Sciatic nerve (tissue), 2 donors: ENCODE results near the gene IPPK. TPM values are rescaled to one million over a fixed set of nuclear protein-coding genes. Genes with fewer than 3 reads are reported as not detected.
A peak's percentile ranks its signal among the peaks of the same experiment; 100 is the strongest.

Source experiments
- ATAC-seq: fragments of 200-7000 bp; cut with Tn5 transposase; one replicate; pipeline ENCODE4 v1.9.1; 2020; ENCODE audit warnings: mild to moderate bottlenecking, moderate library complexity
- DNase-seq: peaks from one replicate; pipeline ENCODE4 v3.0.0-alpha.2; 2020; ENCODE audit warnings: low spot score
- intact Hi-C: fragments of 100-400 bp; cut with DNase I; formaldehyde crosslinking; loops from one replicate; pipeline ENCODE4 v1.14.2; 2022
- total RNA-seq: library from RNA; stranded (reverse); fragmentation: NEBNext Ultra II Directional; extraction: Animal tissue kit (Norgen Biotek cat#: 25700); gene quantifications from one replicate; pipeline ENCODE4 v1.2.1, GENCODE V29; 2021
- donor health status: DM: no; HTN: no; CAD: no.
- donor health status: DM: no; HTN: no; CAD: no.

The IPPK gene, protein sequence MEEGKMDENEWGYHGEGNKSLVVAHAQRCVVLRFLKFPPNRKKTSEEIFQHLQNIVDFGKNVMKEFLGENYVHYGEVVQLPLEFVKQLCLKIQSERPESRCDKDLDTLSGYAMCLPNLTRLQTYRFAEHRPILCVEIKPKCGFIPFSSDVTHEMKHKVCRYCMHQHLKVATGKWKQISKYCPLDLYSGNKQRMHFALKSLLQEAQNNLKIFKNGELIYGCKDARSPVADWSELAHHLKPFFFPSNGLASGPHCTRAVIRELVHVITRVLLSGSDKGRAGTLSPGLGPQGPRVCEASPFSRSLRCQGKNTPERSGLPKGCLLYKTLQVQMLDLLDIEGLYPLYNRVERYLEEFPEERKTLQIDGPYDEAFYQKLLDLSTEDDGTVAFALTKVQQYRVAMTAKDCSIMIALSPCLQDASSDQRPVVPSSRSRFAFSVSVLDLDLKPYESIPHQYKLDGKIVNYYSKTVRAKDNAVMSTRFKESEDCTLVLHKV
- 10.7 TPM for total RNA-seq

DNA sequence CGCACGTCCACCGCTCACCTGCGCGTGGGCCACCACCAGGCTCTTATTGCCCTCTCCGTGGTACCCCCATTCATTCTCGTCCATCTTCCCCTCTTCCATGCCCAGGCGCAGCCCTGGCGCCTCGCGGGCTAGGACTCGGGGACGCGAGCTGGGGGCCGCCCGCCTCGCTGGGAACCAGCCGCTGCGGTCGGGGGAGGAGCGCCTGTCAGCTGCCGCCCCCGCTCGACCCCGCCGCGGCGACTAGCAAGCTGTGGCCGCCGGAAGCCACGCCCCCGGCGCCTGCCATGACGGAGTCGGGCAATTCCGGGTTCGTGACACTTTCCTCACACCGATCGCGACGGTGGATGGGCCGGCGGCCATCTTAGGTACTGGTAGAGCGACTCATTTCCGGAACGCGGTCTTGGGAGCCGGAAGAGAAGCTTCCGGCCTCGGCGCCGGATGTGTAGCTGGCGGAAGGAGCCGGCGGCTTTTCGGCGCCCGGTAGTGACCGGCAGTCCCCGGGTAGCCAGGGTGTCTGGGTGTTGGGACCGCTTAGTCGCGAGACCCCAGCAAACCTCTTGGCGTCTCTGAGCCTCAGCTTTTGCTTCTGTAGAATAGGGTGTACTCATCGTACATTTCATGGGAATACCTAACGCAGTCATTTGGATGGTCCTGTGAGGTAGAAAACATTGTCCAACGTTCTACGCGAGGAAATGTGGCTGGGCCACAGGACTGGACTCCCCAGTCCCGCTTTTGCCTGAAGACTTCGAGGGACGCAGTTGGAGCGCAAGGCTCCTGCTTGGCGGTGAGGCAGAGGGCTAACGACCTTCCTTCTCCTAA is at the start of gene IPPK:
IPPK (minus strand) TSS at position 242 of the 819 bp plus-strand sequence; CDS start at position 99, 143 bp downstream.
- ATAC-seq, result peak; percentile 99
- intact Hi-C loops, result no loop called here
- peak; percentile 98 for DNase-seq

DNA sequence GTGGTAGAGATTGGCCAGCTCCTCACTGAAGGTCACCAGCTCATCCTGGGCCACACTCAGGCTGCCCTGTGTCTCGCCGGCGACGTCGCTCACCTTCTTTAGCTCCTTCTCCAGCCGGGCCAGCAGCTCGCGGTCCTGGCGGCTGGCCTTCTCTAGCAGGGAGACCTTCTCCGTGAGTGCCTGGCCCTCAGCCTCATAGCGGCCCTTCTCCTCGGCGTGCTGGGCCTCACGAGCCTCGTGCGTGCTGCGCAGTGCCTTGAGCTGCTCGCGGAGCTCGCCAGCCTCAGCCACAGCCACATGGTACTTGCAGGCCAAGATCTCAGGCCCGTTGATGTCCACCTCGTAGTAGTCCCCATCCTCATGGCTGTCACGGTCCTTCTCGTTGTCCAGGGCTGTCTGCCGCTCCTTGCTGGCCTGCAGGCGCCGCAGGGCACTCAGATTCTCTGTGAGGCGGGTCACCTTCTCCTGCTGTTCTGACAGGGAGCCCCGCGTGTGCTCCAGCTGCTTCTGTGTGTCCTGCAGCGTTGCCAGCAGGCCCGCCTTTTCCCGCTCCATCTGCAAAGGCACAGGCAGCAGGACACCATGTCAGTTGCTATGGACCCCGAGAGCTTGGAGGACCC is 49.2 kb upstream of the IPPK start:
- no peak for ATAC-seq

DNA sequence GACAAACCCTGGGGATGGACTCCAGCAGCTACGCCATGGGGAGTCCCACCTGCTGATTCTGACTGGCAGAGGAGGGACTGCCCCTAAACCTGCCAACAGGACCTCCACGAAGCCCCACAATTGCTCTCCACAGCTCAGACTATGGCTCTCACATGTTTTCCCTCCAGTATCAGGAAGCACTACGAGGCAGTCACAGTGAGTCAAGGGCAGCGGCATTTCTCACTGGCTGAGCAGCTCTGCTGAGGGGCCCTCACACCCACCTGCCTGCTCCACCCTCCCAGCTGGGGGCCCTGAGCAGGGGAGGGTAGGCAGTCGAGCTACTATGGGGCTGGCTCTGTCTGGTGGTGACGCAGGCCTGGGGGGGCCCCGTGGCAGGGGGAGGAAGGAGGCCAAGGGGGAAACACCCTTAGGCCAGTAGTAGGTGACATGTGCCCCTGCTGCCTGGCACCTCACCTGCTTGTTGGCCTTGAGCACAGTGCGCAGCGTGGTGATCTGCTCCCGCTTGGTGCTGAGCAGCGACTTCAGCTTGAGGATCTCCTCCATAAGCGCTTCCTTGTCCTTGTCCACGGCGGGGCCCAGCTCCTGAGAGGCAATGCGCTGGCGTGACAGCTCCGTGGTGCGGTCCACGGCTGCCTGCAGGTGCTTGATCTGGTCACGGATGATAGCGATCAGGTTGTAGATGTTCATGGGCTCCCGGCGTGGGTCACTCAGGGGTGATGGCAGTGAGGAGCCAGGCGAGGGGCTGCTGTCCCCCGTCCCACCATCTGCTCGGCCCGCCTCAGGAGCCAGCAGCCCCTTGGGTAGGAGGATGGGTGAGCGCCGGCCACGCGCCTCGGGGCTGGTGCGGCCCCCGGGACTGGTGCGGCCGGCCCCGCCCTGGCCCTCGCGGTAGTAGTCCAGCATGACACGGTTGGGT is 48.4 kb upstream of the IPPK start:
- ATAC-seq (no peak), DNase-seq (peak; percentile 33)
- intact Hi-C loops, result loop anchor here (5.0 kb wide), 1 partner anchor 74 kb away; no protein-coding TSS in a partner anchor

More for the DNA sequence above, 49.2 kb upstream of the IPPK start:
- DNase-seq, result no peak
- intact Hi-C loops, result loop anchor here (5.0 kb wide), 1 partner anchor 73 kb away; no protein-coding TSS in a partner anchor

DNA sequence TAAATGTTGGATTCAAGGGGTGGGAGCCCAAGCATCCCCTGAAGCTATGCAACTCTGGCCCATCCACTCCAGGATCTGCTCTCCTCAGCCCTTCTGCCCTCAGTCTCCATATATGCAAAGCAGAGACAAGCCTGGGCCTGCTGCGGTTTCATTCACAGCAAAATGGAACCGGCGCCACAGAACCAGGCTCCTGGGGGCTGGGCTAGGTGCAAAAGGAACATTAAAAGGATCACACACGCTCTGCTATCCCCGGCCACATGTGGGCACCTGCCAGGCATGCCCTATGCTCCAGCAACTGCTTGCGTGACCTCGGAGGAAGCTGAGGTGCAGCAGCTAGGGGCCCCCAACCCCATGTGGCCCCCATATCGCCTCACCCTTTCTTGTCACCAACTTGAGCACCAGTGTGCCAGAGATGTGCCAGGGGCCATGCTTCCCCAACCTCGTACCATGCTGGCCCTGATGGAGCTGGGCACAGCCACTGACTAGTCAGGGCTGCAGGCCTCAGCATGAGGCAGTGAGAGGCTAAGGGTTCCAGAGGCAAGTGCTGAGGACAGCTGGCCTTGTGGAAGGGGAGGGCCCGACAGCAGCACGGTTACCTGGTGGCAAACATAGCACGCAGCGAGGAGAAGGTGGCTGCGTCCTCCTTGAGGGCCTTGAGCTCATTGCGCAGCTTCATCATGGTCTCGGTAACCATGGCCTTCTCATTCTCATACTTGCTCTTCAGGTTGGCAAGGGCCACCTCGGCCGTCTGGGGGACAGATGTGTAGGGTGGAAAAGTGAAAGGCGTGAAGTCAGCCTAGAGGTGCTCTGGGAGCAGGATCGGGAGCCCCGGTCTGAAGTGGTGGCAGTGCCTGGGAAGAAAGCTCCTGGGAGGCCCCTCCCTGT is 47.5 kb upstream of the IPPK start:
- intact Hi-C loops, result loop anchor here (5.0 kb wide), 1 partner anchor 75 kb away; no protein-coding TSS in a partner anchor
- ATAC-seq, result no peak
- peak; percentile 57 for DNase-seq

DNA sequence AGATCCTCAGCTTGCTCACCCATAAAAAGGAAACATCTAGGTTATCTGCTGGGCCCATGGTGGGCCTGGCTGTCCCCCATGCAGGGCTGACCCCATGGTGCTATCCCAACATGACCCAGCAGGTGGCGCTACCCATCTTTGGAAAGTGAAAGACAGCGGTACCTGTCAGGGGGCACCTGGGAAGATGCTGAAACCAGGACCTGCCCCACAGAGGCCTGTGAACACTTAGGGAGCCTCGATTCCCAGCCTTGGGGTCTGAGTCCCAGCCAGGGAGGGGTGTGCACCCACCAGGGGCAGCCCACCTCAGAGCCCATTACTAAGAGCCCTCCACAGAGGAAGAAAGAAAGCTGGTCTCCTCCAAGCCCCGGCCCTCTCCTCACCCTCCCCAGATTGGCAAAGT is 46.6 kb upstream of the IPPK start:
- peak; percentile 62 for ATAC-seq
- peak; percentile 86 for DNase-seq
- intact Hi-C loops, result loop anchor here (5.0 kb wide), 1 partner anchor 76 kb away; no protein-coding TSS in a partner anchor

DNA sequence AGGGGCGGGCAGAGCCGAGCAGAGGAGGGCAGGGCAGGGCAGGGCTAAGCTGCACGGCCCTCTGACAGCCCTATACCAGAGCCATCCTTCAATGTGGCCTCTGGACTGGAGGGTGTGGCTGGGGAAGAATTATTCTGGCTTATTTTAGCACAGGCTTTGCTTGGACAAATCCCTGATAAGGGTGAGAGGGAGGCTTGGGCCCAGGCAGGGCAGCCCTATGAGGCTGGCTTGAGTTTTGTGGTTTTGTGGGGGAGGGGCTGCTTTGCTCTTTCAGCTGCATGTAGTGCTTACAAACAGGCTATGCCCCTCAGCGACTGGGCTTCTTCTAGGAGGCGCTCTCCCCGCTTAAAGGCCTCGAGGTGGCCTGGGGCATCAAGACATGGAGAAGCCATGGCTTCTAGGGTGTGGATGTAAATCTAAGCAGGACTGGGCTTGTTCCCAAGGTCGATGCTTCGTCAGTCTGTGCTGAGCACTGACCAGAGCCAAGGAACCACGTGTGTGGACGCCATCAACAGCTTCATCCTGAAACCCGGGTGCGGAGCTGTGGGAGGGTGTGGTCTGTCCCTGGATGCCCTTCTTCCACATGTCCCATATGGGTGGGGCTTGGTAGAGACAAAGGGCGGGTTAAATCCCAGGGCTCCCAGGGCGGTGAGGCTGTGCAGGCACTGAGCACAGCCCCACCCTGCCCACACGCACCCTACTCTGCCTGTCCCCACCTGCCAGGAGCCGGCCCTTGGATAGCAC is 45.7 kb upstream of the IPPK start:
- DNase-seq, result peak; percentile 62
- intact Hi-C loops, result loop anchor here (5.0 kb wide), 1 partner anchor 77 kb away; no protein-coding TSS in a partner anchor
- peak; percentile 78 for ATAC-seq

DNA sequence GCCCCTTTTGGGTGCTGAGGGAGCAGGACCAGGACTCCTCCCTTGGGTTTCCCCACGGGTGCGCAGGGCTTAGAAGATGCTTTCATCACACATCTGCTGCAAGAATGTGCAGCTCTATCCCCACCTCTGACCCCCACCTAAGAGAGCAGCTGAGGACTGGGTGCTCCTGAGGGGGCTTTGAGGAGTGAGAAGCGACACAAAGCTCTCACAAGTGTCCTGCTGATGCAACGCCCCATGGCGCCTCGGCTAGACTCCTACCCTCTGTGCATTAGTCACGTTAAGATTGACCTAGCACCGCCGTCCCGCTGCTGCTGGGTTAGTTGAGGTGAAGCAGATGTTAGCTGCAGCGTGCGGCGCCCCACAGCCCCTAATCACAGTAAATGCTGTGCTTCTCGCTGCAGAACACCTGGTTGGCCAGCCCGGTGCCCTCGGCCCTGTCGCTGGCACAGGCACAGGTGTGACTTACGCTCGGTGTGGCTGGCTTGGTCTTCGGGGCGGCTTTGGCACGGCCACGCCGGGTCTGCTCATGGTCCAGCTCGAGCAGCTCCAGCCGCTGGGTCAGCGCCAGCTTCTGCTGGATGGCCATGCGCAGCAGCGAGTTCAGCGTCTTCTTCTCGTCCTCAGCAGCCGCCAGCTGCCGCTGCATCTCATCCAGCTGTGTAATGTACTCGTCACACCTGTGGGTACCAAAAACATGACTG is 45.0 kb upstream of the IPPK start:
- intact Hi-C loops, result loop anchor here (5.0 kb wide), 1 partner anchor 77 kb away; no protein-coding TSS in a partner anchor
- no peak for ATAC-seq
- peak; percentile 57 for DNase-seq

DNA sequence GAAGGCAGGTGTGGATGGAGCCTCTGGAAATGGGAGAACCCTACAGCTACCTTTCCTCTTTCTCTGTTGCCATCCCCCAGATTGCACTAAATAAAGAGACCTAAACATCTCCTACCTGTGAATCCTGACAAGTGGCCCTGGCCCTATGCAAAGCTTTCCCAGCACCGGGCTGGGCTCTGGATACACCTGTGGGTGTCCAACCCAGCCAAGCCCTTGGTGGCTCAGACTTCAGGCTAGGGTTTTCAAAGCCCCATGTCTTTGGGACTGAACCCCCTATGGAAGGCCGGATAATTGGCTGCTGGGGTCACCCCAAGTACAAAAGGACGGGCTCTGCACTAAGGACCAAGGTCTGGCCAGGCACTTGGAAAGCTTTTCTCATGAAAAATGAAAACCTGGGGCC is 44.1 kb upstream of the IPPK start:
- DNase-seq, result no peak
- ATAC-seq, result no peak
- intact Hi-C loops, result no loop called here

DNA sequence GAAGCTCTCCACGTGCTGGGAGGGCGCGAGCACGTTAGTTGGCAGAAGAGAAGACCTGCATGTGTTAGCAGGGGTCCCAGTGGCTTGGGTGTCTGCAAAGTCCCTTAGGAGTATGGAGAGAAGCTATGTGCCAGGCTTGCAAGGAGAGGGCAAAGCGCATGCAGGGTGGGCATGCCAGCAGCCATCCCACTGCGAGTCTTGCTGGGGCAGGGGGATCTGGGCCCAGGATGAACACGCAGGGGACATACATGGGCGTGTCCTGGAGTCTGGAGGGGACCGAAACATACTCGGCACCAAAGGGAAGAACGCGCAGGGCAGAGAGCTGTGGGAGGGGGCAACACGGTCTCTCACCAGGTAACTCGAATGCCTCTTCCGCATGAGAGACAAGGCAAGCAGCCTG is 43.6 kb upstream of the IPPK start:
- no peak for DNase-seq
- intact Hi-C loops, result no loop called here

DNA sequence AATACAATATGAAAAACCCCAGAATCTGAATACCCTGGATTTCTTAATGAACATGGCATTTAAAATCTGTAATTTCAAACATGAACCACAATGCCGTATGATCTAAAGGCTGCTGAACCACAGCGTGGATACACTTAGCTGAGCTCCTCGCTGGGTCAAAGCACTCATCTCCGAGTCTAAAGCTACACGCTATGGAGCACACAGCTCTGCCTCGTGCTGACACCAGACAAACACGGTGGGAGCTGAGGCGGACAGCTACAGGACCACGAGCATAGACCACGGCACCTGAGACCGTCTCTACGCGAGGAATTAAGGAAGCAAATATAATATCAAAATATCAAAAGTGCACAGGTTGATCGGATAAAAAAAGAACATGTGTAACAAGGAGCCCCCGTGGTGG is 42.8 kb upstream of the IPPK start:
- ATAC-seq, result no peak
- intact Hi-C loops, result no loop called here

More for the DNA sequence above, 43.6 kb upstream of the IPPK start:
- no peak for ATAC-seq

DNA sequence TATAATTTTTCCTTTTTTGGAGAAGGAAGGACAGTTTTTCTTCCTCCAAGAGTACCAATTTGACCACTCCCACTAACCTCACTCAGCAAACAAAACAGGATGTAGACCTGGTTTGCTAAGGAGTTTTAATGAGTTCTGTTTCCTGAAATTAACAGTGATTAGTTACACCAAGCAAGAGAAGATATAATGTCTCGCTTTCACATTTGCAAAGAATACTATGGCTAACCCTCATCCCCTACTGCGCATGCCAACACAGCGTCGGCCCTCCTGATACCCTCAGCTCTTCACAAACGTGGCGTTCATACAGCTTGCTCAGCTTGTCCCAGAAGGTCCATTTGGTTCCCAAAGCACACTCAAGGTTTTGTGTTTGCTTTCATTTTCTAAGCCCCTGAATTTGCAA is 41.9 kb upstream of the IPPK start:
- ATAC-seq, result no peak
- no peak for DNase-seq
- intact Hi-C loops, result no loop called here

More for the DNA sequence above, 42.8 kb upstream of the IPPK start:
- no peak for DNase-seq

DNA sequence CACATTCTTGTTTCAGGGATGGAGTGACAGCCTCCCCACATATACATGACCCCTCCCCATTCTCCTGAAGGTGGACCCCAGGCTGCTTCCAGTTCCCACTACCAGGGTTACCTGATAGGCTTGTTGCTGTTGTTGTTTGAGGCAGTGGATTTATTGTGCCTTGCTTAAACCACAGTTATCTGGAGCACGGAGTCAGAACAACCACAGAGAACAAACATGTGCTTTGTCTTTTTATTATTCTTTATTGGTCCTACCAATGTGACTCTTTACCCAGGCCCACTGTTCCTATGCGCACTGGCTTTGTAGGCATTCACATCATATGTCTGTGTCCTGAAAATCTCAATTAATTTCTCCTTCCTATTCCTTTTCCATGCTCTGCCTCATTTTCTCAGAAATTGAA is 41.2 kb upstream of the IPPK start:
- ATAC-seq (no peak), DNase-seq (no peak)
- intact Hi-C loops, result no loop called here

DNA sequence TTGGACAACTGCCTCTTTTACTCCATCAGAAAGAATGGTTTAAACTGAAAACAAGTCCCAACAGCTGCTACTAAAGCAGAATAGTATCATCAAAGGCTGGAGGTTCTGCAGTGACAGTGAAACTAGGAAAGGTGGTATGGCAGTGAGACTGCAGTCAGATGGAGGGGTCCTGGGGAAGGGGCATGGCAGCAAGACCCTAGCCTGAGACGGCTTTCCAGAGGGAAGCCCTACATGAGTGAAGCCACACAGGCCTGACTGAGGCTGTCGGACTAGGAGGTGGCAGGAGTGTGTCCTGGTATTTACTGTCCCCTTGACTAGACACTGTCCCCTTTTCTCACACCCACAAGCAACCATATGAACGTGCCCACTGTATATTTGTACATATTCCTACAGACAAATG is 40.4 kb upstream of the IPPK start:
- ATAC-seq (no peak), DNase-seq (no peak)
- intact Hi-C loops, result no loop called here

DNA sequence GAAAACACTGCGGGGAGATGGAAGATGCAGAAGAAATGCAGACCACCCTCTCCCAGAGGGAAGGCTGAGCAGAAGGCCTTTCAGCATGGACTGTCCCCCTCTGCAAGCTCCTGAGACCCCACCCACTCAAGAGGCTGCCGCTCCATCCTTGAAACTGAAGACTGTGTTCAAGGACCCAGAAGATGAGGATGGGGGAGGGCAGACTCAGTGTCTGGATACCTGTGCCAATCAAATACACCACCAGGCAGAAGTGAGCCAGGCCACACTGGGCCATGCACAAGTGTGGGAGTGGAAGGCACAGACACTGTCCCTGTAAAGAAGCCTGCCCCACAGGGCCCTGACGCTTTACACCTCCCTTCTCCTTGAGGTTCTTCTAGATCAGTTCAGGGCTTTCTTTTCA is 40.0 kb upstream of the IPPK start:
- intact Hi-C loops, result no loop called here
- ATAC-seq, result no peak
- no peak for DNase-seq

DNA sequence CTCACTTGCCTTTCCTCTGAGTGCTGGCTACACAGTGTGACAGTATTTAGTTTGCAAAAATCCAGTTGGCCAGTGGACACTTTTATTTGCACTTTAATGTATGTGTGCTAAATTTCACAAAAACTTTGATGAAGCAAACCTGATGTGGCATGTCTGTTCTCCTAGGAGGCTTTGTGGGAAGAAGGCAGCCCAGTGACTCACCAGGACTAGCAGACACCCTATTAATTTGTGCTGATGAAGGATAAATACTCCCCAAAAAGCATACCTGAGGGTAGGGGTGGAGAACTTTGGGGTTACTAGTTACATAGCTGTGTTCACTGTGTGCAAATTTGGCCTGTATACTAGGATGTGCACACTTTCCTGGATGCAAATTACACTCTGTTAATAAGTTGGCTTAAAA is 39.3 kb upstream of the IPPK start:
- DNase-seq (no peak), ATAC-seq (no peak)
- intact Hi-C loops, result no loop called here

DNA sequence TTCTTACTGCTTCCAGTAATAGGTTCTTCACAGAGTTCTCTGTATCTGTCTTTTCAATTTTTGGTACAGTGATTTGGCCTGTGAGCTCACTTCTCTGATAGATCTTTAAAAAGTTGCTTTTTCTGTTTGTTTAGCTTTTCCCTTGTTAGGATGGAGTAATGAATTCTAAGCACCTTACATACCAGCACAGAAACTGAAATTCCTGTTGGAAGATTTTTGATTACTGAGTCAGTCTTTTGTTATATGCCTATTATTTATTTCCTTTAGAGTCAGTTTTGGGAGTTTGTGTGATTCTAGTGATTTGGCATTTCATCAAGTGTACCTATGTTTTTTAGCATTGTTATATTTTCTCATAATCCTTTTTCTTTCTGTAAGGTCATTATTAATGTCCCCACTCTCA is 37.6 kb upstream of the IPPK start:
- intact Hi-C loops, result no loop called here
- no peak for ATAC-seq
- DNase-seq, result no peak
